OCI-LY7 (cell line): Measurements from ENCODE around the gene AXIN1.

ENCODE experiments used
- CTCF ChIP-seq: fragments of 200-600 bp; sonication (generic); conservative IDR thresholded peaks from 2 replicates; pipeline ENCODE4 v1.5.1; 2014; ENCODE audit warnings: mild to moderate bottlenecking, antibody characterized with exemption, low read length, moderate library complexity, mixed read lengths
- EZH2phosphoT487 ChIP-seq: fragments of 200-600 bp; sonication (generic); IDR thresholded peaks from 2 replicates; pipeline ENCODE4 v1.6.1; 2018; ENCODE audit warnings: low read depth, borderline replicate concordance, mild to moderate bottlenecking, mixed run types, antibody characterized with exemption, low read length, moderate library complexity, mixed read lengths

DNA sequence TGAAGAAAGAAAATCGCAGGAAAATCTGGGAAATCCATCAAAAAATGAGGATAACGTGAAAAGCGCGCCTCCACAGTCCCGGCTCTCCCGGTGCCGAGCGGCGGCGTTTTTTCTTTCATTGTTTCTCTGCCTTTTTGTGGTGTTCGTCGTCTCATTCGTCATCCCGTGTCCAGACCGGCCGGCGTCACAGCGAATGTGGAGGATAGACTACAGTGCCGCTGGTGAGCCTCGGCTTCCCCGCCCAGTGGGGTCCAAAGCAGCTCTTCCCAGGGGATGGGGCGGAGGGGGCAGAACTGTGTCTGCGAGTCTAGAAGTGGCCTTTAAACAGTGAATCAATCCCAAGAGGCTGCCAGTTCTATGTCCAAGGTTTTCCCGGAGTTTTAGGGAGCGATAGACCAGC is 98.1 kb downstream of the AXIN1 start:
- TF ChIP-seq CTCF (no peak), EZH2phosphoT487 (no peak)
